ENCODE results near the gene TACC3.

TACC3 gene

DNA sequence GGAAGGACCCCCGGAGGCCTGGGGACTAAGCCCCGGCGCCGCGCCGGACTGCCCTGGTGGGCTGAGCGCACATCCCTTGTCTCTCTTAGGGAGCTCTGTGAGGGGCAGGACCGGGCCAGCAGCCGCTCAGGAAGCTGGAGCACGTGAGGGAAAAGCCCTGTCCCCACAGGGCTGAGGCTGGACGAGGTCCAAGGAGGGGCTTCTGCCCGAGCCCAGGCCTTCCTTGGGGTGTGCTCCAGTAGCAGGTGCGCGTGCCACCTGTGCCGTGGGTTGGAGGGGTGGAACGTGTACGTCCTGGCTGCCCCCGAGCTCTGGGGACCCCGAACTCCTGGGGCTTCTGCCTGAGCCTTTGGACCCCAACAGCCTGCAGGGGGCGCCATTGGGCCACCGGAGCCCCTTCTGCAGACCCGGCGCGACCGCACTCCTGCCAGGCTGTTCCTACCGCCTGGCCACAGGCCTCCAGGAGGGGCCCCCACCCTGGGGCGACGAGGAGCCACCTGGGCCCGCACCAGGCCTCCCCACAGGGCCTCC, 27.2 kb downstream of the TACC3 start:
- peak; percentile 74 for DNase-seq

- DNase-seq = no peak
These were observed 28.0 kb downstream of the TACC3 start for GRCh38 chr4:1749370-1749769.

DNA sequence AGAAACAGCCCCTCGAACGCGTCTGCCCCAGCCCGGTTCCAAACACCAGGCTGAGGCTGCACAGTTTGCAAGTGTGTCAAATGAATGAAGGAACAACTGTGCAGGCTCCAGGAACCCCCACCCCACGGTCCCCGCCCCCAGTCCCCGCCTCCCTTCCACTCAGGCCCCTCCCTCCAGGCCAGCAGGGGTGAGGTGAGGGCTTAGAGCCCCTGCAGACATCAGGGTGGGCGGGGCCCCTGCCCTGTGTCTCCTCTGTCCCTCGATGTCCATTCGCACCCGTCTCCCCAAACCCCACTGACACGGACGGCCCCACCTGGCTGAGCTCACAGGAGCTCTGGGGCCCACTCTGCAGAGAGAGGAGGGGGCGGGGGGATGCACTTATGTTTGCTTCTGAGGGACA, 28.5 kb downstream of the TACC3 start:
- no peak for DNase-seq

DNA sequence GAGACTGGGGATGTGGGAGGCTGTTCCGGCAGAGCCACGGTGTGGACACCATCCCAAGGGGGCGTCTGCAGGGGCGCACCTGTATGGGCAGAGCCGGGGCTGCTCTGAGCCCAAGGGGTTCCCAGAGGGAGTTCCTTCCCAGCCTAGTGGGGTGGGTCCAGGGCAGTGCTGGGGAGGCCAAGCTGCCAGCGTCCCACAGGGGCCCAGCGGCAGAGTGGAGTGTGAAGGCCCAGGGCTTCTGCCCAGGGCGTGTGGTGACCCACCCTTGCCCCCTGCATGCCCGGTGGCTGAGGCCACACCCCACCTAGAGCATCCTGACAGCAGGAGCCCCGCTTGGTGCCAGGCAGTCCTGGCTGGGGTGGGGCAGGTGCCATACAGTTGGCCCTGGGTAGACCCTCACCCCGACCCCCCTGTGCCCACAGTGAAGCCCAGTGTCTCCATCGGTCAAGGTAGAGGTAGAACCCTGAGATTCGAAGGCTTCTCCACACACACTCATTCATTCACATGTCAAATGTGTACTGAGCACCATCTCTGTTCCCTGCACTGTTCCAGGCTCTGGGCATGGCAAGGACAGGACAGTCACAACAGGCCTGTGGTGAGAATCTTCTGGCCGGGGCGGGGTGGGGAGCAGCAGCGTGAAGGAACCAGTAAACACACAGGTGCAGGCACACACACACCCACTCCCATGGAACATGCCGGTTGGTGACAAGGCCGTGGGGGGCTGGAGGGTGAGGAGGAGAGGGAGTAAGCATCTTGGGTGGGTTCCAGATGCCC, 29.2 kb downstream of the TACC3 start:
- DNase-seq = no peak

DNA sequence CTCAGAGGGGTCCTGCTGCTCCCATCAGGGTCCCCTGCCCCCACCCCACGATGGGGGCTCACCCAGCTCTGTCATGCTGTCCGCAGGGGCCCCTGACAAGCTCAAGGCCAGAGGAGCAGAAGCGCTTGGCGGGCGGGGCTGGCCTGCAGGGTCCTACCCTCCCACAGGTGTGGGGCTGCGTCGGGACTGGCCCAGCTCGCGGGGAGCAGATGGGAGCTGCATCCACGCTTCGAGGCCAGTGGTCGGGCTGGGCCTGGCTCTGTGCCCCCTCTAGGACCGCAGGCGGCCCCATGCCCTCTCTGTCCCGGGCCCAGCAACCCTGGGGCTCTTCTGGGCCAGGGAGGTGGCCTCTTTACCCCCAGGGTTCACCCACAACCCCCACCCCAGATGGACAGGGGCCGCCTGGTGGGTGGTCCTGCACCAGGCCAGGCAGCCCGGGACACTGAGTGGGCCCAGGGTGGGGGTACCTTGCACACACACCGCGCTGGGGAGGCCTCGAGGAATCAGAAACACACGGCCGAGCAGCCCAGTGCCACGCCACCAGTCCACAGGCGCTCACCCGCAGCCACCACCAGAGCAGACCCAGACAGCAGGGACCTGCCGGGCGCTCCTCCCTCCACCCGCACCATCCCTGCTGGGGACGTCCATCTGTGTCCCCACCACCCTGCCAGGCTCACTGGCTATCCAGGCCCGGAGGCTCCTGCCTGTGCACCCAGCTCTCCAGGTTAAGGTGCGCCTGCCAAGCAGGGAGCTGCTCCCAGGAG, 30.0 kb downstream of the TACC3 start:
- no peak for DNase-seq

- no peak for DNase-seq
These were observed 30.6 kb downstream of the TACC3 start for GRCh38 chr4:1751919-1752283.

DNA sequence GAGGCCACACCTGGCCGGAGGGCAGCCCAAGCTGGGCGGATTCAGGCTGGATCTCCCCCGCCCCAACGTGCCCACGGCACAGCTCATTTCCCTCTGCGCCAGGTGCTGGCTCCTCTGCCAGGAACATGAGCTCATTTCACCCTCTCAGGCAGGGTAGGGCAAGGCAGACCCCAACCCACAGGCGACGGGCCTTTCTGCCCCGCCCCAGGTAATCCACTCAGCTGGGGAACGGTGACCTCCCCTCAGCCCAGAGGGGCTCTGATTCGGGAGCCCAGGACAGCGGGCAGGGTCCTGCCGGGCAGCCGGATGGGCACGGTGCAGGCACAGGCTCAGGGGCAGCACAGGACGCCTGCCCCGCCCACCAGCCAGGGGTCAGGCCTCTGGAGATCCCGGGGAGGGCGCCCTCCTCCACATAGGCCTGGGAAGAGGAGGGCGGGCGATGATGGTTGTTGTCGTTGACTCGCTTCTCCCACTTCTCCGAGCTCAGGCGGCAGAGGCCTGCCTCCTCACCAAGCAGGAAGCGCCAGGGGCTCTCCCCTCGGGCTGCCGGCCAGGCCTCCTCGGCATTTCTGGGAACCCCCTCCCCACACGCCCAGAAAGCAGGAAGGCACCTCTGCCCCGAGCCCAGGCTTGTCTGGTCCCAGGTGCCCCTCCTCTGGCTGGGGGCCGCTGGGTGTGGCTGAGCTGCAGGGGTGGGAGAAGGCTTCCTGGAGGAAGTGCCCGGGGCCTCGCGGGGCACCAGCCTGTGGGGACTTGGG, 31.1 kb downstream of the TACC3 start:
- DNase-seq = no peak

GRCh38 chr4:1753294-1753696, 32.0 kb downstream of the TACC3 start:
- no peak for DNase-seq

DNA sequence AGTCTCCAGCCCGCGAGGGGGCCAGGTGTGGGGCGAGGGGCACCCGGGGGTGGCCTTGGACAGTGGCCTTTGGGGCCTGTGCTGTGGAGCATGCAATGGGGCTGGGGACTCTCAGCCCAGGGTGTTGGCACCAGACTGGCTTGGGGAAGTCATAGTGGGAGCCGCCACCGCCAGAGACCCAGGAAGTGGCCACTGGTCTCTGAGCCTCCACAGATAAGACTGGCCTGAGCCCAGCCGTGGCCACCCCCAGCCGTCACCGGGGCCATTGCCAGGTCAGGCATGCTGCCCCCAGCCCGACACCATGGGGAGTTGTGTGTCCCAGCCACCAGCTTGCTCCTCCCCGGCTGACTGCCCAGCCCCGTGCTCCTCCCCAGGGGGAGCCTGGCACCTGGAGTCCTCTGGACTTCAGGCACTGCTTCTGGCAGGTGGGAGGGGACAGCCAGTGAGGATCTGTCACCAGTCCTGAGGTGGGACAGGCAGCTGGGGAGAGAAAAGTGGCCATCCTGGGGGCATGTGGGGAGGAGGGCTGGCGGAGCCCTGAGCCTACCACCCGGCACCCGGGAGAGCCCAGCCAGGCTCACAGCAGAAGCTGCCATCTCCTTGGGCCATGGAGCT, 32.5 kb downstream of the TACC3 start:
- no peak for DNase-seq

- no peak for DNase-seq
These were observed 33.0 kb downstream of the TACC3 start for GRCh38 chr4:1754336-1754735.

DNA sequence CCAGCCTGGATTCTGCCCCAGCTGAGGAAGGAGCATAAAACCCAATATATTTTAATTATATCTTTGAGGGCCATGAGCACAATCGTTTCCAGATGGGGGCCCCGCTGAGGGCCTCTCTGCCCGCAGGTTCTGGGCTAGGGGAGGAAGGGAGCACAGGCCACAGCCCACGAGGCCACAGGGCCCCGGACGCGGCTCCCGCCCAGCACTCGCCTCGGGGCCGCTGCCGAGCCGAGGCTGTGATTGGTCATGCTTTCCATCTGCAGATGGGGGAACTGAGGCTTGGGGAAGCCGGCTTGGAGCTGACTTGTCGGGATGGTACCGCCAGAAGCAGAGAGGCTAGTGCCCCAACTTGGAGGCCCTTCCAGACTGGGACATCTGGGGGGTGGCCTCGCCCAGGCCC, 34.0 kb downstream of the TACC3 start:
- no peak for DNase-seq

GRCh38 chr4:1756079-1756478, 34.8 kb downstream of the TACC3 start:
- DNase-seq = no peak

DNA sequence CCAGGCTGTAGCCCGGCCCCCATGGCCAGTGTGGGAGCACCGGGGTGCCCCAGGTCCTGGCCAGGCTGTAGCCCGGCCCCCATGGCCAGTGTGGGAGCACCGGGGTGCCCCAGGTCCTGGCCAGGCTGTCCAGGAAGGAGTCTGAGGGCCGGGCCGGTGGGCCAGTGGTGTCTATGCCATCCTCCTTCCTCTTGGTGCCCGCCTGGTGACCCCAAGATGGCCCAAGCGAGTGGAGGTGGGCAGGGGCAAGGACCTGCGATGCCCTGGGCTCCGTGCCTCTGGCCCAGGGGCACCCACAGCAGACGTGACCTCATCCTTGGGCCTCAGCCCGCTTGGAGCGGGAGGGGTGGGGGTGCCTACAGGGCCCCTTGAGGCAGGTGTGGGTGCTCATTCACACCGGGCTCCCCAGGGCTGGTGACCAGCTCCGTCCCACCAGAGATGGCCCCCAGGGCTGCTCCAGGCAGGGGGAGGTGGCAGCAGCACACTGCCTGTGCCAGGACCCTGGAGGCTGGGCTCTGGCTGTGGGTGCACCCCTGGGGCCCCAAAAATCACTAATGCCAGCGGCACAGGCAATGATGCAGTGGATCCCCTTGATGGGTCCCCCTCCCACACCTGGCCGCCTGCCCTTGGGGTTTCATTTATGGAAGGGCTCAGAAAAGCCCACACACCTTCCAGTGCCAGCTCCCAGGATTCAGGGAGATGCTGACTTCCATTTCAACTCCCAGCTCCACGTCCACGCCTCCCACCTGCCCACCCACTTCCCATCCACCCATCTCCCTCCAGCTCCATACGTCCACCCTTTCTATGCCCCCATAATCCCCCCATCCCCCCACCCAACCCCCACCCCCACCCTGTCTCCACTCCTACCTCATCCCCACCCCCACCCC, 35.8 kb downstream of the TACC3 start:
- DNase-seq = no peak

DNA sequence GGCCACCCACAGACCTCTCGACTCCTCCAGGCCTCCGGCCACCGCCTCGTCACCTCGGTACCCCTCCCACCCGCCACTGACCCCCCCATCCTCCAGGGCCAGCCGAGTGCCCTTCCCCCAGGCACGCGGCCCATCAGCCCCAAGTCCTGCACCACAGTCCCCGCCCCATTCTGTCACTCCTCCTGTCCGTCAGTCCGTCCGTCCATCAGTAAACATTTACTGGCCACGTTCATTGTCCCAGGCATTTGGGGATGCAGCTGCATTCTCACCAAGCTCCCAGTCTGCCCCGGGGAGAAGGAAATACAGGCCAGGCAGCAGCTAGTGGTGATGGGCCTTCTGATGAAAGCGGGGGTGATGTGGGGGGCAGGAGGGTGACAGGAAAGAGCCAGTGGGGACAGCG, 36.5 kb downstream of the TACC3 start:
- no peak for DNase-seq

- no peak for DNase-seq
These were observed 37.2 kb downstream of the TACC3 start for GRCh38 chr4:1758306-1759121.

DNA sequence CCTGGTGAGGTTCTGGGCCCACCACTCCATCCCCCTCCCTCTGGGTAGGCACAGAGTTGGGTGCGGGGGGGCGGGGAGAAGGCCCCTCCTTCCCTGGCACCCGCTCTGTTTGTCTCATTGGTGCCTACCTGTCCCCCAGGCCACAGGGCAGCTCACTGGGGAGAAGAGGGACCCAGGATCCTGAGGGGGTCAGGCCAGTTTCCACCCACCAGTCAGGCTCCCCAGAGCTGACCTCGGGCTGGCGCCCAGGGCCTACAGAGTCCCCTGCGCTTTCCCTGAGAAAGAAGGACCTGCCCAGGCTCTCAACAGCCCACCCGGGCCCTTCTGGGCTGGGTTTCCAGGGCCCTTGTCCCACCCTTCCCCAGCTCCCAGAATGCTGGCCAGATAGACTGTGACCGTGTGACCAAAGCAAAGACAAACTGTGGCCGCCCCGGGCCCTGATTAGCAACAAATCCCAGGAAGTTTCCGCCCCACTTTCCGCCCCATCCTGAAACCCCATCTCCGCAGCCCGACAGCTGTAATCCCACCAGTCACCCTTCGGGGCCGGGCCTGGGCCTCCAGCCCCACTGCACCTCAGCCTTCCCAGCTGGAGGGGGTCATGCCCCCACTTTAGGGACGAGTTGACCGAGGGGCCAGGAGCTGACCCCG, 38.0 kb downstream of the TACC3 start:
- DNase-seq = no peak

DNA sequence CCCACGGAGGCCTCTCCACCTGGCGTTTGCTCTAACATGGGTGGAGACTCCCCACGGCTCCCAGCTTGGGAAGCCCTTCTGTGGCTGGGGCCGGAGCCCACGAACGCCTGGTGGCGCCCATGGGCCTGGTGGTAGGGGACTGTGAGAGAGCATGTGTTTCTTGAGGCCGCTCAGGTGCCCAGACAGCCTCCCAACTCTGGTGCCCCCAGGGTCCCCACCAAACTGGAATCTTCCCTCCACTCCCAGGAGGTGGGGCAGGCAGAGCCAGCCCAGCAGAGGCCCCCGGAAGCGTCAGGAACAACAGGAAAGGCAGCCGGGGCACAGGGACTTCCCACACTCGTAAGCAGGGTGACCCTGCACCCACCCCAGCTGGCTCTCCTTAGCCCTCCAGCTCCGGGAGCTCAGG, 38.5 kb downstream of the TACC3 start:
- no peak for DNase-seq

GRCh38 chr4:1760521-1761071, 39.3 kb downstream of the TACC3 start:
- DNase-seq = no peak

GRCh38 chr4:1761130-1761689, 39.9 kb downstream of the TACC3 start:
- no peak for DNase-seq

Data from COR-L47 (cell line).